ENCODE data around the gene CENPF. TPM values are rescaled to one million over a fixed set of nuclear protein-coding genes. Genes with fewer than 3 reads are reported as not detected.
"Not testable (repeated sequence)": the region's sequence is repeated elsewhere in the genome, so short reads cannot be mapped to it uniquely, and the experiment has no call there.

CENPF gene
- total RNA-seq, 4 donors from 2014 or later: 5.0 to 7.8 (median 5.9) TPM

DNA sequence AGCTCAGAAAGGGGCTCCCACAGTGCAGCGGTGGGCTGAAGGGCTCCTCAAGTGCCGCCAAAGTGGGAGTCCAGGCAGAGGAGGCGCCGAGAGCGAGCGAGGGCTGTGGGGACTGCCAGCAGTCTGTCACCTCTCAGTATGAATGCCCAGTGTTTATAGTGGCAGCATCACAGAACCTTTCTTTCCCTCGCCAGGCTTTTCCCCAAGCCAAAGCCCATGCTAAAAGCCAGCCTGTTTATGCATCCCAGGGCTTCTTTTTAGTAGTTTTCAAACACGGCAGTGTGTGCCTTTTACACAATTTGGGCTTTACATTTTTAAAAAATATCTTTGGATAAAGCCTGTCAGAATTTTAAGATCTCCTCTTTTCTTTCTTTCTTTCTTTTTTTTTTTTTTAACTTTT, 70.6 kb downstream of the CENPF start:
- DNase-seq (ENCODE audit: low spot score in 2 of 2): no peak
- WGBS: 95% methylated on average over 8 of the region's 8 CpGs

DNA sequence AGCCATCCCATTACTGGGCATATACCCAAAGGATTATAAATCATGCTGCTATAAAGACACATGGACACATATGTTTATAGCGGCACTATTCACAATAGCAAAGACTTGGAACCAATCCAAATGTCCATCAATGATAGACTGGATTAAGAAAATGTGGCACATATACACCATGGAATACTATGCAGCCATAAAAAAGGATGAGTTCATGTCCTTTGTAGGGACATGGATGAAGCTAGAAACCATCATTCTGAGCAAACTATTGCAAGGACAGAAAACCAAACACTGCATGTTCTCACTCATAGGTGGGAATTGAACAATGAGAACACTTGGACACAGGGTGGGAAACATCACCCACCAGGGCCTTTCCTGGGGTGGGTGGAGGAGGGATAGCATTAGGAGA, 72.5 kb downstream of the CENPF start:
- H3K9me3 ChIP-seq; H3K27ac ChIP-seq; H3K27me3 ChIP-seq; H3K4me3 ChIP-seq; H3K36me3 ChIP-seq; H3K4me1 ChIP-seq; DNase-seq (ENCODE audit: low spot score in 2 of 2): not testable (repeated sequence)
- 65% methylated on average over 1 of the region's 1 CpG for WGBS

More for the DNA sequence above, 70.6 kb downstream of the CENPF start:
- no peak overlapping the region for H3K4me3 ChIP-seq
- TF ChIP-seq, protein P1, sequence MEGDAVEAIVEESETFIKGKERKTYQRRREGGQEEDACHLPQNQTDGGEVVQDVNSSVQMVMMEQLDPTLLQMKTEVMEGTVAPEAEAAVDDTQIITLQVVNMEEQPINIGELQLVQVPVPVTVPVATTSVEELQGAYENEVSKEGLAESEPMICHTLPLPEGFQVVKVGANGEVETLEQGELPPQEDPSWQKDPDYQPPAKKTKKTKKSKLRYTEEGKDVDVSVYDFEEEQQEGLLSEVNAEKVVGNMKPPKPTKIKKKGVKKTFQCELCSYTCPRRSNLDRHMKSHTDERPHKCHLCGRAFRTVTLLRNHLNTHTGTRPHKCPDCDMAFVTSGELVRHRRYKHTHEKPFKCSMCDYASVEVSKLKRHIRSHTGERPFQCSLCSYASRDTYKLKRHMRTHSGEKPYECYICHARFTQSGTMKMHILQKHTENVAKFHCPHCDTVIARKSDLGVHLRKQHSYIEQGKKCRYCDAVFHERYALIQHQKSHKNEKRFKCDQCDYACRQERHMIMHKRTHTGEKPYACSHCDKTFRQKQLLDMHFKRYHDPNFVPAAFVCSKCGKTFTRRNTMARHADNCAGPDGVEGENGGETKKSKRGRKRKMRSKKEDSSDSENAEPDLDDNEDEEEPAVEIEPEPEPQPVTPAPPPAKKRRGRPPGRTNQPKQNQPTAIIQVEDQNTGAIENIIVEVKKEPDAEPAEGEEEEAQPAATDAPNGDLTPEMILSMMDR (IDR thresholded peaks at IDR 0.05): no peak
- no peak for TF ChIP-seq POLR2A (IDR thresholded peaks at IDR 0.05)
- no peak for TF ChIP-seq POLR2AphosphoS5 (IDR thresholded peaks at IDR 0.05)
- TF ChIP-seq EP300 (IDR thresholded peaks at IDR 0.05): no peak
- no peak overlapping the region for H3K27ac ChIP-seq
- no peaks in the 10 kb centered on the region for H3K27me3 ChIP-seq
- H3K36me3 ChIP-seq: no peaks in the 10 kb centered on the region
- H3K4me1 ChIP-seq: no peaks in the 10 kb centered on the region
- H3K9me3 ChIP-seq: no peaks in the 10 kb centered on the region

DNA sequence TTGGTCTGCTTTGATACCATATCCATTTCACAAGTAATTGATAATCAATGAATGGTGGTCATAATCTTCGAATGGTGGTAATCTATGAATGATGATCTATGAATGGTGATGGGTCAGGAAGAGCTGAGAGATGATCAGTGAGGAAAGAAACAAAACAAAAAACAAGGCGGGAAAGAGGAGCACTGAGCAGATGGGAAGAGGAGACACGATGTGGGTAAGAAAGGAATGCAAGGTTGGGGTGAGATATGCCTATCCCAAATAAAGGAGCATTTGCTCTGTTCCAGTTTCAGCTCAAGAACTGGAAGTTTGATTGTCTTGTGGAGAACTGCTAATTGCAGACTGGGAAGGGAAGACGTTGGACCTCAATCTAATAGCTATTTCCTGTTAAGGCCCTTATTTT, 73.8 kb downstream of the CENPF start:
- DNase-seq (ENCODE audit: low spot score in 2 of 2): no peak
- Histone ChIP-seq H3K27ac (no peak overlapping the region), H3K27me3 (no peaks in the 10 kb centered on the region), H3K4me1 (no peaks in the 10 kb centered on the region), H3K4me3 (no peak overlapping the region), H3K9me3 (no peaks in the 10 kb centered on the region), H3K36me3 (no peaks in the 10 kb centered on the region)
- 83% methylated on average over 4 of the region's 4 CpGs for WGBS
- TF ChIP-seq POLR2A (IDR thresholded peaks at IDR 0.05) (no peak), POLR2AphosphoS5 (IDR thresholded peaks at IDR 0.05) (no peak), EP300 (IDR thresholded peaks at IDR 0.05) (no peak)
- TF ChIP-seq, protein P1 (IDR thresholded peaks at IDR 0.05): no peak

DNA sequence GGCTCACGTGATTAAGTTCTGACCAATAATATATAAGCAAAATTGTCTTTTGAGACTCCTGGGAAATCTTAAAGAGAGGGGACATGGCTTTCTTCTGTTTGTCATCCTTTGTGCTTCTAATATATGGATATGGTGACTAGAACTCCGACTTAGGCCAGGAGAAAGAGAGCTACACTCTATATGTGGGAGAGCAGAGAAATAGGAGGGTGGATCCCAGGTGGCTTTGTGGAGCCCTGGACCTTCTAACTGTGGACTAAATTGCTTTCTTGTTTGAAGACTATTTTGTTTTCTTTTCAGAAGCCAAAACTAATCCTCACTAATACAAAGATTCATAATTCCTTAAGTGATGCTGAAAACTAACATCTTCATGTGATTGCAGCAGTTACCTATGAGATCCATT, 75.0 kb downstream of the CENPF start:
- Histone ChIP-seq H3K27me3 (no peaks in the 10 kb centered on the region), H3K27ac (no peak overlapping the region), H3K9me3 (no peaks in the 10 kb centered on the region), H3K36me3 (no peaks in the 10 kb centered on the region), H3K4me1 (no peaks in the 10 kb centered on the region), H3K4me3 (no peak overlapping the region)
- WGBS: 92% methylated on average over 2 of the region's 2 CpGs
- DNase-seq (ENCODE audit: low spot score in 2 of 2): no peak
- no peak for TF ChIP-seq POLR2A (IDR thresholded peaks at IDR 0.05)
- TF ChIP-seq, protein P1 (IDR thresholded peaks at IDR 0.05): no peak
- TF ChIP-seq EP300 (IDR thresholded peaks at IDR 0.05): no peak
- no peak for TF ChIP-seq POLR2AphosphoS5 (IDR thresholded peaks at IDR 0.05)

DNA sequence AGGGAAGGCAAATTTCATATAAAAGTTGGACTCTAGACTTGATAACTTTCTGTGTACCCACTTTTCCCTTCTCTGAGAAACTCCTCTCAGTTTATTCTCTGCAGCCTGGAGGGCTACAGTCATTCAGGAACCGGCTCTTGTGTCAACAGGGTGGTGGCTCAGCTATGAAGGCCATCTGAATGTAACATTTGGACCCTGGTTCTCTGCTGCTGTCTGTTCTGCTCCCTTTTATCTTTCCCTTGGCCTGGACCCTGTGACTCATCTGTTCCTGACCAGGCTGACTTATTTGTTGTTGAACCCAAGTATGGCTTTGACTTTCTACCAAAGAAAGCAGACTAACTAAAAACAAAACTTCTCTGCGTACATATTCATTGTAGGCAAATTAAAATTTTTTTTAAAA, 75.4 kb downstream of the CENPF start:
- Histone ChIP-seq H3K9me3 (no peaks in the 10 kb centered on the region), H3K4me1 (no peaks in the 10 kb centered on the region), H3K36me3 (no peaks in the 10 kb centered on the region), H3K4me3 (no peak overlapping the region), H3K27ac (no peak overlapping the region), H3K27me3 (no peaks in the 10 kb centered on the region)
- DNase-seq (ENCODE audit: low spot score in 2 of 2): no peak
- no peak for TF ChIP-seq POLR2A (IDR thresholded peaks at IDR 0.05)
- no peak for TF ChIP-seq POLR2AphosphoS5 (IDR thresholded peaks at IDR 0.05)
- TF ChIP-seq, protein P1 (IDR thresholded peaks at IDR 0.05): no peak
- TF ChIP-seq EP300 (IDR thresholded peaks at IDR 0.05): no peak
- WGBS: 90% methylated on average over 2 of the region's 2 CpGs

DNA sequence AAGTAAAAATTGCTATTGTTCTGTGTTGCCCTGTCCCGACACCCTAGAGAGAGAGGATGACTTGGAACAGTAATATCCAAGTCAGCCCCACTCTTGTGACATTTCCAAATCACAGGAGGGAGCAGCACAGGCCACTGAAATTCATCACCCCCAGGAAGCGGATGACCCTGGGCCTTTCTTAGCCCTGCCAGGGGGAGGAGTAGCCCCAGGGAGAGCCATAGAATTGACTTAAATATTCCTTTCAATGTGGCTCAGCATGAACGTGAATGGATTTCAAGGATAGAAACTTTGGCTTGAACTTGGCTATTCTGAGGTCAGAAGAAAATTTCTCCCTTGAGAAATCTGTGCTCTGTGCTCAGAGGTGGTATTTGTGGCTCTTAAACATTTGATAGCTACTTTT, 80.6 kb downstream of the CENPF start:
- 75% methylated on average over 3 of the region's 3 CpGs for WGBS
- Histone ChIP-seq H3K27ac (no peak overlapping the region), H3K4me1 (peaks cover 2% of the 10 kb centered on the region), H3K36me3 (no peaks in the 10 kb centered on the region), H3K9me3 (no peaks in the 10 kb centered on the region), H3K27me3 (no peaks in the 10 kb centered on the region), H3K4me3 (no peak overlapping the region)
- TF ChIP-seq, protein P1 (IDR thresholded peaks at IDR 0.05): no peak
- TF ChIP-seq EP300 (IDR thresholded peaks at IDR 0.05) (no peak), POLR2AphosphoS5 (IDR thresholded peaks at IDR 0.05) (no peak), POLR2A (IDR thresholded peaks at IDR 0.05) (no peak)
- DNase-seq (ENCODE audit: low spot score in 2 of 2): no peak

Data from suprapubic skin (tissue), 4 donors.